H1 (cell line): ENCODE results near the gene FADS3. TPM values are rescaled to one million over a fixed set of nuclear protein-coding genes. Genes with fewer than 3 reads are reported as not detected.

ENCODE experiments used
- CHD1 ChIP-seq: IDR thresholded peaks from 2 replicates; pipeline ENCODE4 v1.6.1; 2012; ENCODE audit warnings: low read depth, low read length, improper control_type of control experiment
- CTBP2 ChIP-seq: IDR thresholded peaks from 2 replicates; pipeline ENCODE4 v1.7.0; 2011; ENCODE audit warnings: borderline replicate concordance, mild to moderate bottlenecking, moderate library complexity, mixed read lengths, low read length; ENCODE audit not compliant: insufficient read depth, insufficient read length
- EGR1 ChIP-seq: IDR thresholded peaks from 2 replicates; pipeline ENCODE4 v1.6.1; 2011; ENCODE audit warnings: low read depth, low read length, borderline replicate concordance
- EZH2 ChIP-seq: fragments of 200-600 bp; sonication (generic); IDR thresholded peaks from 2 replicates; pipeline ENCODE4 v1.7.1; 2012; ENCODE audit warnings: low read depth, mild to moderate bottlenecking, moderate library complexity, low read length, inconsistent platforms; ENCODE audit not compliant: severe bottlenecking
- GTF2F1 ChIP-seq: IDR thresholded peaks from 2 replicates; pipeline ENCODE4 v1.6.1; 2012; ENCODE audit warnings: low read depth, low read length, improper control_type of control experiment, borderline replicate concordance
- KDM1A ChIP-seq: fragments of 200-600, 300-600 bp; sonication (generic); IDR thresholded peaks from 2 replicates; pipeline ENCODE4 v1.7.1; 2016; ENCODE audit warnings: mild to moderate bottlenecking, low read length, borderline replicate concordance
- MAX ChIP-seq: IDR thresholded peaks from 2 replicates; pipeline ENCODE4 v1.6.1; 2012; ENCODE audit warnings: inconsistent platforms
- SP1 ChIP-seq: IDR thresholded peaks from 2 replicates; pipeline ENCODE4 v1.6.1; 2011; ENCODE audit warnings: low read depth, low read length
- SRF ChIP-seq: IDR thresholded peaks from 2 replicates; pipeline ENCODE4 v1.6.1; 2011; ENCODE audit warnings: mild to moderate bottlenecking, low read depth, low read length, moderate library complexity
- TCF12 ChIP-seq: IDR thresholded peaks from 2 replicates; pipeline ENCODE4 v1.6.1; 2011; ENCODE audit warnings: low read depth, mild to moderate bottlenecking, low read length
- ZNF274 ChIP-seq: IDR thresholded peaks from 2 replicates; pipeline ENCODE4 v1.7.0; 2012; ENCODE audit warnings: low read length, borderline replicate concordance; ENCODE audit errors: extremely low read depth
- polyA plus RNA-seq, 7 experiments: library from polyadenylated mRNA; depleted of rRNA in 3 of 7; stranded (reverse) in 5 of 7; unstranded in 2 of 7; fragments of >200 nt in 5 of 7; fragments of 200-250 nt in 2 of 7; gene quantifications; 1 replicate in 5 of 7; 2 replicates in 1 of 7; 4 replicates in 1 of 7; pipeline versions ENCODE4 v1.2.1 to v1.2.3, GENCODE V29; 2011 to 2013; ENCODE audit warnings: missing spikeins in 2 of 7, mixed read lengths in 2 of 7
- total RNA-seq: library from RNA; stranded (reverse); fragmentation: NEBNext Ultra II Directional; extraction: Animal tissue kit (Norgen Biotek cat#: 25700); gene quantifications from 2 replicates; pipeline ENCODE4 v1.2.1, GENCODE V29; 2021

FADS3 gene
- total and polyA plus RNA-seq, 2 of the 8 experiments (the other 6 are each of a cell fraction or from before 2014, with no cell fraction given) = 43.8 to 76.3 TPM

GRCh38 chr11:61910187-61911127 is 19.1 kb upstream of the FADS3 start (continued):
- no peak for TF ChIP-seq EGR1
- no peak for TF ChIP-seq KDM1A
- no peak for TF ChIP-seq SRF
- TF ChIP-seq MAX = no peak
- no peak for TF ChIP-seq CHD1
- TF ChIP-seq ZNF274 = no peak
- TF ChIP-seq TCF12 = no peak
- TF ChIP-seq EZH2 = no peak
- no peak for TF ChIP-seq CTBP2
- TF ChIP-seq GTF2F1 = no peak
- TF ChIP-seq SP1 = no peak
- TF ChIP-seq, all 59 proteins: peak for 0
